GM12891 (cell line): ENCODE measurements around the gene MAPRE3.

Experiments used
- PAX5 ChIP-seq: IDR thresholded peaks from 2 replicates; pipeline ENCODE4 v1.6.1; 2011; ENCODE audit warnings: low read length, moderate library complexity, mild to moderate bottlenecking; ENCODE audit not compliant: insufficient read depth, severe bottlenecking
- POLR2A ChIP-seq: IDR thresholded peaks from 2 replicates; pipeline ENCODE4 v1.6.1; 2011; ENCODE audit warnings: low read depth, low read length, control low read depth
- POLR2AphosphoS5 ChIP-seq: IDR thresholded peaks from 2 replicates; pipeline ENCODE4 v1.6.1; 2011; ENCODE audit warnings: low read depth, low read length, control low read depth
- POU2F2 ChIP-seq: IDR thresholded peaks from 2 replicates; pipeline ENCODE4 v1.6.1; 2011; ENCODE audit warnings: low read depth, mild to moderate bottlenecking, control low read depth, low read length, moderate library complexity
- SPI1 ChIP-seq: IDR thresholded peaks from 2 replicates; pipeline ENCODE4 v1.6.1; 2011; ENCODE audit warnings: low read depth, low read length, control low read depth
- TAF1 ChIP-seq: IDR thresholded peaks from 2 replicates; pipeline ENCODE4 v1.6.1; 2011; ENCODE audit warnings: low read depth, low read length, control low read depth

DNA sequence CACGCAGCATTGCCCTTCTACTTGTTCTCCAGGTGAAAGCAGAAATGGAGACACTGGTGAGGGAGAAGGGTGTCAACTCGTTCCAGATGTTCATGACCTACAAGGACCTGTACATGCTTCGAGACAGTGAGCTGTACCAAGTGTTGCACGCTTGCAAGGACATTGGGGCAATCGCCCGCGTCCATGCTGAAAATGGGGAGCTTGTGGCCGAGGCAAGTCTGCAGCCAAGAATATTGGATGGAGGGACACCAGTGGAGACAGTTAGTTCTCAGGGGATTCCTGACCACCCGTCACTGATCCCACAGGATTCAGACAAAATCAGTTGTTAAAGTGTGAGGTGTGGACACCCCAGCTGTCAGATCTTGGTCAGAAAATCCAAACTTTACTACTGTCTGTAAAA is 43.2 kb upstream of the MAPRE3 start:
- no peak for TF ChIP-seq POLR2A
- no peak for TF ChIP-seq POLR2AphosphoS5
- no peak for TF ChIP-seq SPI1
- TF ChIP-seq PAX5: no peak
- TF ChIP-seq TAF1: no peak
- no peak for TF ChIP-seq POU2F2
